ENCODE measurements around the gene LHFPL3.

DNA sequence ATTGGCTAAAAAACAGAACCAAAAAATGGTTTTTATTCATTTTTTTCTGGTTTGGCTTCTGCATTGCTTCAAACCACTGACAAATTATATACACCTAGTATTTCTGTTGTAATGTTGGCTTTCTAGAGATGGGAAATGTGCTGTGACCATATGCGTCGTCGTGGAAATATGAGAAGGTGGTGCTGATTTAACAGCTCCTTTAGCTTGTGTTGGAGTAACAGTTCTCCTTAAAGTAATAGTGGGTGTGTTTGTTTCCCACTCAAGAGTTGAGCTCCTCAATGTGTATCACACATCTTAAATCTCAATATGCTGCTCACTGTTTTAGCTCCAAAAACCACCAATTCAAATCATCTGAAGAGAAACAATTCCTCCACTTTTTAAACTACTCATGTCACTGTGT lies 196.4 kb downstream of the LHFPL3 start:
- TF ChIP-seq, protein P1, sequence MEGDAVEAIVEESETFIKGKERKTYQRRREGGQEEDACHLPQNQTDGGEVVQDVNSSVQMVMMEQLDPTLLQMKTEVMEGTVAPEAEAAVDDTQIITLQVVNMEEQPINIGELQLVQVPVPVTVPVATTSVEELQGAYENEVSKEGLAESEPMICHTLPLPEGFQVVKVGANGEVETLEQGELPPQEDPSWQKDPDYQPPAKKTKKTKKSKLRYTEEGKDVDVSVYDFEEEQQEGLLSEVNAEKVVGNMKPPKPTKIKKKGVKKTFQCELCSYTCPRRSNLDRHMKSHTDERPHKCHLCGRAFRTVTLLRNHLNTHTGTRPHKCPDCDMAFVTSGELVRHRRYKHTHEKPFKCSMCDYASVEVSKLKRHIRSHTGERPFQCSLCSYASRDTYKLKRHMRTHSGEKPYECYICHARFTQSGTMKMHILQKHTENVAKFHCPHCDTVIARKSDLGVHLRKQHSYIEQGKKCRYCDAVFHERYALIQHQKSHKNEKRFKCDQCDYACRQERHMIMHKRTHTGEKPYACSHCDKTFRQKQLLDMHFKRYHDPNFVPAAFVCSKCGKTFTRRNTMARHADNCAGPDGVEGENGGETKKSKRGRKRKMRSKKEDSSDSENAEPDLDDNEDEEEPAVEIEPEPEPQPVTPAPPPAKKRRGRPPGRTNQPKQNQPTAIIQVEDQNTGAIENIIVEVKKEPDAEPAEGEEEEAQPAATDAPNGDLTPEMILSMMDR (IDR thresholded peaks at IDR 0.05), result no peak
- TF ChIP-seq EZH2 (IDR thresholded peaks at IDR 0.05; ENCODE audit: borderline replicate concordance, insufficient read depth, low read depth, low read length, poor library complexity, severe bottlenecking), result no peak

Data from B cell (primary cell).